ENCODE results near the gene BST1.

- TF ChIP-seq CTCF (IDR thresholded peaks at IDR 0.05), result no peak
- no peak for TF ChIP-seq POLR2A (IDR thresholded peaks at IDR 0.05)
Measured at GRCh38 chr4:15781427-15782095, 78.7 kb downstream of the BST1 start.

Measured in lower leg skin (tissue), 3 donors.